ENCODE data around the gene DGKZ.

DGKZ gene

GRCh38 chr11:46381048-46381818 is 34.0 kb downstream of the DGKZ start, which contains the start of gene MDK:
Gene MDK, plus strand, starts transcription at chr11:46381669. Its CDS starts 389 bp downstream, at chr11:46382058.
- peak; percentile 70 for DNase-seq (ENCODE audit: low spot score)
- TF ChIP-seq, protein P1, sequence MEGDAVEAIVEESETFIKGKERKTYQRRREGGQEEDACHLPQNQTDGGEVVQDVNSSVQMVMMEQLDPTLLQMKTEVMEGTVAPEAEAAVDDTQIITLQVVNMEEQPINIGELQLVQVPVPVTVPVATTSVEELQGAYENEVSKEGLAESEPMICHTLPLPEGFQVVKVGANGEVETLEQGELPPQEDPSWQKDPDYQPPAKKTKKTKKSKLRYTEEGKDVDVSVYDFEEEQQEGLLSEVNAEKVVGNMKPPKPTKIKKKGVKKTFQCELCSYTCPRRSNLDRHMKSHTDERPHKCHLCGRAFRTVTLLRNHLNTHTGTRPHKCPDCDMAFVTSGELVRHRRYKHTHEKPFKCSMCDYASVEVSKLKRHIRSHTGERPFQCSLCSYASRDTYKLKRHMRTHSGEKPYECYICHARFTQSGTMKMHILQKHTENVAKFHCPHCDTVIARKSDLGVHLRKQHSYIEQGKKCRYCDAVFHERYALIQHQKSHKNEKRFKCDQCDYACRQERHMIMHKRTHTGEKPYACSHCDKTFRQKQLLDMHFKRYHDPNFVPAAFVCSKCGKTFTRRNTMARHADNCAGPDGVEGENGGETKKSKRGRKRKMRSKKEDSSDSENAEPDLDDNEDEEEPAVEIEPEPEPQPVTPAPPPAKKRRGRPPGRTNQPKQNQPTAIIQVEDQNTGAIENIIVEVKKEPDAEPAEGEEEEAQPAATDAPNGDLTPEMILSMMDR (IDR thresholded peaks at IDR 0.05; ENCODE audit: extremely low read depth, missing control alignments) = no peak

DNA sequence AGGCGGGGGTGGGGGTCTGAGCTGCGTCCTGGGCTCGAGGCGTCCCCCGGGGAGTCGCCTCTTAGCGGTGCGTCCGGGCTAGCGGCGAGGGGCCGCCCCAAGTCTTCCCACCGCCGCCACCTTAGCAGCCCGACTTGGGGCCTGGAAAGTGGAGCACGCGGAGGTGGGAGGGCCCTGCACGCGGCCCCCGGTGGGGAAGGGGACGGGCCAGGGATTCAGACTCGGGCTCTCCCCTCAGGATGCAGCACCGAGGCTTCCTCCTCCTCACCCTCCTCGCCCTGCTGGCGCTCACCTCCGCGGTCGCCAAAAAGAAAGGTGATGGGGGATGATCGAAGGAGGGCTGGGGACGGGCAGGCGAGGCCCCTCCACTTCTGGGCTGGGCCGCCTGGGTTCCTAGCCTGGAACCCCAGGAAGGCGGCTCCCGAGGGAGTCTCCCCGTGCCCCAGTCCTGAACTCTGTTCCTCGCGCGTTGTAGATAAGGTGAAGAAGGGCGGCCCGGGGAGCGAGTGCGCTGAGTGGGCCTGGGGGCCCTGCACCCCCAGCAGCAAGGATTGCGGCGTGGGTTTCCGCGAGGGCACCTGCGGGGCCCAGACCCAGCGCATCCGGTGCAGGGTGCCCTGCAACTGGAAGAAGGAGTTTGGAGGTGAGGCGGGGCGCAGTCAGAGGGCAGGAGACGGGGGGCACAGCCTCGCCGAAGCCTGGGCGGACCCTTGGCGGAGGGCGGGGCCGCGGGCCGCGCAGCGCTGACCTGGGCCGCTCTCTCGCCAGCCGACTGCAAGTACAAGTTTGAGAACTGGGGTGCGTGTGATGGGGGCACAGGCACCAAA is 34.8 kb downstream of the DGKZ start:
- peak; percentile 69 for DNase-seq (ENCODE audit: low spot score)
- TF ChIP-seq, protein P1 (IDR thresholded peaks at IDR 0.05; ENCODE audit: extremely low read depth, missing control alignments) = no peak

DNA sequence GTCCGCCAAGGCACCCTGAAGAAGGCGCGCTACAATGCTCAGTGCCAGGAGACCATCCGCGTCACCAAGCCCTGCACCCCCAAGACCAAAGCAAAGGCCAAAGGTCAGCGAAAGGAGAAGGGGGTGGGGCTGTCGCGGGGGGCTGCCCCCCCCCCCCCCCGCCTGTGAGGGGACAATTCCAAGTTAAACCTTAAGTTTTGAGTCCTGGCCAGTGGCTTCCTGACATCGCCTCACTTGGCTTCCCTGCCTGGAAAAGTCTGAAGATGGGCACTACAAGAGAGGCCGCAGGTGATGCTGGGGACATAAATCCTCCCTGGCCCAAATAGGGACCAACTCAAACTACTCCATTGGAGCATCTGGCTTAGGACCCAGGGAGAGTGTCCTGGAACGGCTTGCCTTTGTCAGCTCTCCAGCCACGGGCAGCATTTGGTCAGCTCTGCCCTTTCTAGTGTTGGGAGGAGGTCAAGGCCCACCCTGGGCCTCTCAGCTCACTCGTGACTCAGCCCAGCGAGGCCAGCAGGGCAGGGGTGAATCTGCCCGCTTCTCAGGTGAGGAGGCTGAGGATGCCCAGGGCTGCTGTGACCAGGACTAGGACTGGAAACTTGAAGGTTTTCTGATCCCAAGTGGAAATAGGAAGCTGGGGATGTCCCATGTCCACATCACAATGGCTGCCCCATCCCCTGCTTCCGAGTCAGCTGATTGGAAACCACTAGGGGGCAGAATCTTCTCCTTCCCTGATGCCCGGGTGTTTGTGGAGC is 35.6 kb downstream of the DGKZ start:
- no peak for DNase-seq (ENCODE audit: low spot score)
- TF ChIP-seq, protein P1 (IDR thresholded peaks at IDR 0.05; ENCODE audit: extremely low read depth, missing control alignments) = no peak

DNA sequence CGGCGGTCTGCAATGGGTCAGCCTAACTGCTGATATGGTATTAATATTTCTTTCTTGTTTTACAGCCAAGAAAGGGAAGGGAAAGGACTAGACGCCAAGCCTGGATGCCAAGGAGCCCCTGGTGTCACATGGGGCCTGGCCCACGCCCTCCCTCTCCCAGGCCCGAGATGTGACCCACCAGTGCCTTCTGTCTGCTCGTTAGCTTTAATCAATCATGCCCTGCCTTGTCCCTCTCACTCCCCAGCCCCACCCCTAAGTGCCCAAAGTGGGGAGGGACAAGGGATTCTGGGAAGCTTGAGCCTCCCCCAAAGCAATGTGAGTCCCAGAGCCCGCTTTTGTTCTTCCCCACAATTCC is 36.1 kb downstream of the DGKZ start:
- no peak for DNase-seq (ENCODE audit: low spot score)
- TF ChIP-seq, protein P1 (IDR thresholded peaks at IDR 0.05; ENCODE audit: extremely low read depth, missing control alignments) = no peak

GRCh38 chr11:46383974-46384701 is 36.9 kb downstream of the DGKZ start:
- TF ChIP-seq, protein P1 (IDR thresholded peaks at IDR 0.05; ENCODE audit: extremely low read depth, missing control alignments) = no peak
- no peak for DNase-seq (ENCODE audit: low spot score)

DNA sequence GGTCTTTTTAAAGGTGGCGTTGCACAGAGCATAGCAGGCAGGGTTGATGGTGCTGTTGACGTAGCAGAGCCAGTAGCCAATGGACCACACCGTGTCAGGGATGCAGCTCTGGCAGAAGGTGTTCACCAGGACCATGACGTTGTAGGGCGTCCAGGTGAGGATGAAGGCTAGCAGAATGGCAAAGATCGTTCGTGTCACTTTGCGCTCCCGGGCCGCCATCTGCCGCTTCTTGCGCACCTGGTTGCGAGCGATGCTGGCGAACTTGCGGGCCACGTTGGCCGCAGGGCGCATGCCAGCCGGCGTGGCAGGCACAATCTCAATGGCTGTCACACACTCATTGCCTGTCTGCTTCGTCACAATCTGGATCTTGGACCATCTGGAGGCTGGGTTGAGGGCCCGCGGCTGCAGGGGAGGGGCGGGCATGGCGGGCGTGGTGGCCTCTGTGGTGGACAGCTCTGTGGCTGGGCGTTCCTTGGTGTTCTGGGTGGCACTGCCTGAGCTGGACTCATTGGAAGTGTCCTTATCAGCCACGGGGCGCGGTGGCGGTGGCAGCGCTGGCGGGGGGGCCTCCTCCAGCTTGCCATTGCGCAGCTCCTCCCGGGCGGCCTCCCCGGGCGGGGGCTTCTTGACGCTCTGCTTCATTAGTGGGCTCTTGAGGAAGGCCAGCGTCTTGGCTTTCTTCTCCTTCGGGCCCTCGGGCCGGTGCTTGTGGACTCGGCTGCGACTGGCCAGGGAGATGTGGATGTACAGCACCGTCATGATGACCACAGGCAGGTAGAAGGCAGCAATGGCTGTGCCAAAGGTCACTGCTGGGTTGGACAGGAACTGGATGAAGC is 38.1 kb downstream of the DGKZ start:
- no peak for DNase-seq (ENCODE audit: low spot score)

More for the DNA sequence above, 38.1 kb downstream of the DGKZ start:
- TF ChIP-seq, protein P1 (IDR thresholded peaks at IDR 0.05; ENCODE audit: extremely low read depth, missing control alignments) = no peak

Measured in GM20000 (cell line).